GM12801 (cell line): ENCODE results near the gene CCDC97.

Source experiments
- CTCF ChIP-seq: IDR thresholded peaks from one replicate; pipeline ENCODE4 v1.5.1; 2011; ENCODE audit warnings: control low read depth; ENCODE audit not compliant: insufficient read length; ENCODE audit errors: extremely low read depth

Gene CCDC97

GRCh38 chr19:41323023-41323422 is 13.1 kb downstream of the CCDC97 start:
- no peak for TF ChIP-seq CTCF

DNA sequence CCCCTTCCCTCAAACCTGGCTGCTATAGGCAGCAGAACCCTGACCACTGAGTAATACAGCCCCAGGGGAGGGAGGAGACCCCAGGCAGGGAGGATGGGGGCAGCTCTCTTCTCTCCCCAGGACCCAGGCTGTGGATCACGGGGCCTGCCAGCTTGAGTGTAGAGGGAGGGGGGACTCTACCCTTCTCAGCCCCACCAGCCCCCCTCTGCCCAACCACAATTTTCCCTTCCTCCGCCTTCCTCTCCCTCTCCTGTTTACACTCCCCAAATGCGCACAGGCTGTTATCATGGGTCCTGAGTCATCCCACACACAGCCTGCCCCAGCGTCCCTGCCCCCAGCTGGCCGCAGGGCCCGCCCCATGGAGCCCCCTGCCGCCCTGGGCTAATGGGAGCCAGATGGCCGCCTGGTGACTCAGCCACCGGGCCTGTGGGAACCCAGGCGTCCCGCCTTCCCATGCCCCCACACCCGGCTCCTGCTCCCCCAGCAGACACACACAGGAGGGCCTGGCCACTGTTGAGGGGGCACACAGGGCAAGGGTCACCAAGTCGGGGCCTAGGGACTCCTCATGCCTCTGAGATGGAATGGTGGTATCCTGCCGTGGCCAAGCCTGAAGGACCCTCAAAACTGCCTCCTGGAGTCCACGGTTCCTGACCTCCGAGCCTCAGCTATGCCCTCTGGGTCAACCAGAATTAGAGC is 13.6 kb downstream of the CCDC97 start:
- no peak for TF ChIP-seq CTCF

DNA sequence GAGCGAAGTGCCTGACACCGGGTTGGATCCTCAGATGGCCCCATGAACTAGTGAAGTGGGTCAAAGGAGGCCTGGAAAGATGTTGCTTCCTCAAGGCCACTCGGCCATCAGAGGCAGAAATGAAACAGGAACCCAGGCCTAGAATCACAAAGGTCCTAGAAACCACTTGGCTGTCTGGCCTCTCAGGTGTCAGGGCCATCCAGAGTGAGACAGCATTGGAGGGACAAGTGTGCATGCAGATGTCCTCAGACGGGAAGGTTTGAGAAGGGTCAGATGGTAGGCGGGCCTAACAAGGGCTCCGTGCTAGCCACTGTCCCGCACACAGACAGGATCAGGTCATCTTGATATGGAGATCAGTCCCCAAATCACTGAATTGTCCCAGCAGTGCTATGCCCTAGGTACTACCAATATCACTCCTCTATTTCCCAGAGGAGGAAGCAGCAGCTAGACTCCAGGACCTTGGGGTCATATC is 14.3 kb downstream of the CCDC97 start:
- no peak for TF ChIP-seq CTCF

GRCh38 chr19:41324921-41325639 is 15.1 kb downstream of the CCDC97 start:
- no peak for TF ChIP-seq CTCF

DNA sequence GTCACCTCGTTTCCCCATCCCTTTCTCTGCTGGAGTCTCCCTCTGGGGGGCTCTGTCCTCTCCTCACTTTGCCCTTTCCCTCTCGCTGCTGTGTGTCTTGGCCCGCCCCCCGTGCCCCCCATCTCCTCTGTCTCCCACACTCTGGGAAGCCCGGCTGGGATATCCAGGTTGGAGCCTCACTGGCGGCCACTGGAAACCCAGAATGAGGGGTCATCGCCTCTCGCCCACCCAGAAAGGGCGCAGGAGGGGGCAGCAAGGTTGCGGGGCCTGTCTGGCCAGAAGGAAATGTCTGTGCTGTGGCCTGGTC is 15.6 kb downstream of the CCDC97 start:
- TF ChIP-seq CTCF, result no peak

- TF ChIP-seq CTCF, result no peak
Measured at GRCh38 chr19:41325947-41326706, 16.2 kb downstream of the CCDC97 start.

GRCh38 chr19:41327076-41327575 is 17.2 kb downstream of the CCDC97 start:
- TF ChIP-seq CTCF, result no peak
